Astrocyte (in vitro differentiated cells and primary cell): Measurements from ENCODE around the gene CLEC4G. TPM values are rescaled to one million over a fixed set of nuclear protein-coding genes. Genes with fewer than 3 reads are reported as not detected.

Experiments
- DNase-seq: peaks from one replicate; pipeline ENCODE4 v3.0.0-alpha.2; 2010; ENCODE audit warnings: low read depth
- FAIRE-seq: peaks from 2 replicates; lab custom pipeline; 2011; peaks lifted over from hg19 to GRCh38; lab: Jason Lieb, UNC
- H2AFZ ChIP-seq: 2 replicates; pipeline ENCODE4 v1.6.0; 2012; ENCODE audit warnings: low read depth, low read length, inconsistent platforms
- H3K27ac ChIP-seq: 2 replicates; pipeline ENCODE4 v1.5.1; 2011; ENCODE audit warnings: low read depth, low read length, inconsistent platforms
- H3K27me3 ChIP-seq: 2 replicates; pipeline ENCODE4 v1.6.0; 2011; ENCODE audit warnings: low read length, inconsistent platforms; ENCODE audit not compliant: insufficient read depth
- H3K36me3 ChIP-seq: 2 replicates; pipeline ENCODE4 v1.5.1; 2011; ENCODE audit warnings: low read length, inconsistent platforms; ENCODE audit not compliant: insufficient read depth
- H3K4me1 ChIP-seq: 2 replicates; pipeline ENCODE4 v1.5.1; 2011; ENCODE audit warnings: low read length, inconsistent platforms; ENCODE audit not compliant: insufficient read depth
- H3K4me2 ChIP-seq: 2 replicates; pipeline ENCODE4 v1.6.0; 2012; ENCODE audit warnings: low read length, inconsistent platforms
- H3K4me3 ChIP-seq: 2 replicates; pipeline ENCODE4 v1.5.1; 2011; ENCODE audit warnings: low read depth, mild to moderate bottlenecking, low read length, inconsistent platforms; ENCODE audit not compliant: insufficient read depth
- H3K79me2 ChIP-seq: 2 replicates; pipeline ENCODE4 v1.6.0; 2012; ENCODE audit warnings: mild to moderate bottlenecking, low read length, inconsistent platforms; ENCODE audit not compliant: insufficient read depth
- H3K9ac ChIP-seq: 2 replicates; pipeline ENCODE4 v1.6.0; 2012; ENCODE audit warnings: mild to moderate bottlenecking, low read length, inconsistent platforms
- H3K9me3 ChIP-seq: 2 replicates; pipeline ENCODE4 v1.5.1; 2012; ENCODE audit warnings: low read depth, mild to moderate bottlenecking, low read length, inconsistent platforms; ENCODE audit not compliant: insufficient read depth
- H4K20me1 ChIP-seq: 2 replicates; pipeline ENCODE4 v1.6.0; 2012; ENCODE audit warnings: low read length, inconsistent platforms; ENCODE audit not compliant: insufficient read depth
- H3K27ac Mint-ChIP-seq: one replicate; pipeline ENCODE4 v1.8.0; 2021; ENCODE audit warnings: mild to moderate bottlenecking, mixed read lengths; ENCODE audit not compliant: unreplicated experiment
- H3K27me3 Mint-ChIP-seq: one replicate; pipeline ENCODE4 v1.8.0; 2021; ENCODE audit warnings: low read depth, mixed read lengths; ENCODE audit not compliant: unreplicated experiment
- H3K36me3 Mint-ChIP-seq: one replicate; pipeline ENCODE4 v1.8.0; 2021; ENCODE audit warnings: low read depth, mixed read lengths; ENCODE audit not compliant: unreplicated experiment
- H3K4me1 Mint-ChIP-seq: one replicate; pipeline ENCODE4 v1.8.0; 2021; ENCODE audit warnings: low read depth, mixed read lengths; ENCODE audit not compliant: unreplicated experiment
- H3K4me3 Mint-ChIP-seq: one replicate; pipeline ENCODE4 v1.8.0; 2021; ENCODE audit warnings: mild to moderate bottlenecking, moderate library complexity, mixed read lengths; ENCODE audit not compliant: unreplicated experiment
- H3K9me3 Mint-ChIP-seq: one replicate; pipeline ENCODE4 v1.8.0; 2021; ENCODE audit warnings: mild to moderate bottlenecking, mixed read lengths; ENCODE audit not compliant: unreplicated experiment
- EZH2 ChIP-seq: IDR thresholded peaks from 2 replicates; pipeline ENCODE4 v1.6.1; 2012; ENCODE audit warnings: mild to moderate bottlenecking, low read length, inconsistent platforms; ENCODE audit not compliant: insufficient read depth
- total RNA-seq: library from RNA; stranded (reverse); gene quantifications from 2 replicates; pipeline ENCODE4 v1.2.1, GENCODE V29; 2021
- TF ChIP-seq, protein P1 (sequence below): IDR thresholded peaks from 2 replicates; pipeline ENCODE4 v1.5.1; 2011; ENCODE audit warnings: low read depth, mild to moderate bottlenecking, inconsistent platforms, low read length, moderate library complexity; ENCODE audit not compliant: insufficient read depth

CLEC4G gene
- total RNA-seq, 1 donor from 2014 or later, result not detected

DNA sequence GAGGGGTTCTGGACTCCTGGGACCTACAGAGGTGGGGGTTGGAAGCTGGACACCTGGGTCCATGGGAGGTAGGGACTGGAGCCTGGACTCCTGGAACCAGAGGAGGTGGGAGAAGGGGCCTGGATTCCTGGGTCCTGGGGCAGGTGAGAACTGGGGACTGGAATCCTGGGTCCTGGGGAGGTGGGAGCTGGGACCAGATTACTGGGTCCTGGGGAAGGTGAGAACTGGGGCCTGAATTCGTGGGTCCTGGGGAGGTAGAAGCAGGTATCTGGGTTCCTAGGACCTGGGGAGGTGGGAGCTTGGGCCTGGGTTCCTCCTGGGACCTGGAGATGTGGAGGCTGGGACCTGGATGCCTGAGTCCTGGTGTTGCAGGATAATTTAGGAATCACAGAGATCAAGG is 31.8 kb upstream of the CLEC4G start:
- H2AFZ ChIP-seq, result no peak overlapping the region
- TF ChIP-seq, protein P1, sequence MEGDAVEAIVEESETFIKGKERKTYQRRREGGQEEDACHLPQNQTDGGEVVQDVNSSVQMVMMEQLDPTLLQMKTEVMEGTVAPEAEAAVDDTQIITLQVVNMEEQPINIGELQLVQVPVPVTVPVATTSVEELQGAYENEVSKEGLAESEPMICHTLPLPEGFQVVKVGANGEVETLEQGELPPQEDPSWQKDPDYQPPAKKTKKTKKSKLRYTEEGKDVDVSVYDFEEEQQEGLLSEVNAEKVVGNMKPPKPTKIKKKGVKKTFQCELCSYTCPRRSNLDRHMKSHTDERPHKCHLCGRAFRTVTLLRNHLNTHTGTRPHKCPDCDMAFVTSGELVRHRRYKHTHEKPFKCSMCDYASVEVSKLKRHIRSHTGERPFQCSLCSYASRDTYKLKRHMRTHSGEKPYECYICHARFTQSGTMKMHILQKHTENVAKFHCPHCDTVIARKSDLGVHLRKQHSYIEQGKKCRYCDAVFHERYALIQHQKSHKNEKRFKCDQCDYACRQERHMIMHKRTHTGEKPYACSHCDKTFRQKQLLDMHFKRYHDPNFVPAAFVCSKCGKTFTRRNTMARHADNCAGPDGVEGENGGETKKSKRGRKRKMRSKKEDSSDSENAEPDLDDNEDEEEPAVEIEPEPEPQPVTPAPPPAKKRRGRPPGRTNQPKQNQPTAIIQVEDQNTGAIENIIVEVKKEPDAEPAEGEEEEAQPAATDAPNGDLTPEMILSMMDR, result no peak
- no peak for TF ChIP-seq EZH2
- no peaks in the 10 kb centered on the region for H3K4me1 ChIP-seq
- no peak for DNase-seq
- H4K20me1 ChIP-seq, result no peaks in the 10 kb centered on the region
- no peaks in the 10 kb centered on the region for H3K36me3 ChIP-seq
- H3K36me3 Mint-ChIP-seq, result peaks cover 2% of the 10 kb centered on the region
- H3K27me3 Mint-ChIP-seq, result peaks cover 46% of the 10 kb centered on the region
- H3K9me3 ChIP-seq, result no peaks in the 10 kb centered on the region
- H3K27me3 ChIP-seq, result no peaks in the 10 kb centered on the region
- H3K9ac ChIP-seq, result no peak overlapping the region
- FAIRE-seq, result no peak
- H3K4me2 ChIP-seq, result no peak overlapping the region
- H3K27ac ChIP-seq, result no peak overlapping the region
- H3K9me3 Mint-ChIP-seq, result peaks cover 20% of the 10 kb centered on the region
- H3K27ac Mint-ChIP-seq, result no peak overlapping the region
- no peaks in the 10 kb centered on the region for H3K4me1 Mint-ChIP-seq
- no peaks in the 10 kb centered on the region for H3K79me2 ChIP-seq
- no peak overlapping the region for H3K4me3 Mint-ChIP-seq
- H3K4me3 ChIP-seq, result no peak overlapping the region

- H3K4me3 ChIP-seq, result no peak within 1 kb of the TSS
- H3K27me3 Mint-ChIP-seq, result peaks cover 37% of the 10 kb centered on the region
- no peaks in the 10 kb centered on the region for H3K36me3 ChIP-seq
- H3K9me3 ChIP-seq, result no peaks in the 10 kb centered on the region
- H3K4me1 ChIP-seq, result no peaks in the 10 kb centered on the region
- no peak for FAIRE-seq
- no peak for DNase-seq
- no peak within 1 kb of the TSS for H3K27ac ChIP-seq
- H3K4me2 ChIP-seq, result no peak within 1 kb of the TSS
- no peak within 1 kb of the TSS for H3K27ac Mint-ChIP-seq
- no peak within 1 kb of the TSS for H2AFZ ChIP-seq
- H3K79me2 ChIP-seq, result no peaks in the 10 kb centered on the region
- H3K36me3 Mint-ChIP-seq, result peaks cover 2% of the 10 kb centered on the region
- H3K9me3 Mint-ChIP-seq, result peaks cover 27% of the 10 kb centered on the region
- no peak within 1 kb of the TSS for H3K4me3 Mint-ChIP-seq
- no peaks in the 10 kb centered on the region for H3K27me3 ChIP-seq
- H3K9ac ChIP-seq, result no peak within 1 kb of the TSS
- no peak for TF ChIP-seq EZH2
- TF ChIP-seq, protein P1, result no peak
- H3K4me1 Mint-ChIP-seq, result no peaks in the 10 kb centered on the region
- no peaks in the 10 kb centered on the region for H4K20me1 ChIP-seq
Observed at GRCh38 chr19:7762719-7763293, 30.9 kb upstream of the CLEC4G start, which contains the start of gene CLEC4M. Gene CLEC4M, plus strand, starts transcription at chr19:7763243. Its CDS starts 24 bp downstream, at chr19:7763267.

DNA sequence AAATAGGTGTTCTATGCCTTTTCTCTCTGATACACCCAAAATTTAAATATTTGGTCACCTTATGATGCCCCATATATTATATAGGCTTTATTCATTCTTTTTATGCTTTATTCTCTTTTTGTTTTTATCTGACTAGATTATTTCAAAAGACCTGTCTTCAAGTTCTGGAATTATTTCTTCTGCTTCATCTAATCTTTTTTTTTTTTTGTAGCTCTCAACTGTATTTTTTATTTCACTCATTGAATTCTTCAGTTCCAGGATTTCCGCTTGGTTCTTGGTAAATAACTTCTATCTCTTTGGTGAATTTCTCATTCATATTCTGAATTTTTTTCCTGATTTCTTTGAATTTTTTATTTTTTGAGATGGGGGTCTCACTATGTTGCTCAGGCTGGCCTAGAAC is 27.2 kb upstream of the CLEC4G start:
- no peaks in the 10 kb centered on the region for H3K9me3 ChIP-seq
- FAIRE-seq (no peak), DNase-seq (no peak)
- H3K9me3 Mint-ChIP-seq, result peaks cover 43% of the 10 kb centered on the region
- H3K9ac ChIP-seq, result no peak overlapping the region
- no peak overlapping the region for H3K27ac ChIP-seq
- H3K4me3 Mint-ChIP-seq, result no peak overlapping the region
- H3K27ac Mint-ChIP-seq, result no peak overlapping the region
- no peaks in the 10 kb centered on the region for H3K36me3 ChIP-seq
- no peaks in the 10 kb centered on the region for H3K4me1 Mint-ChIP-seq
- H2AFZ ChIP-seq, result no peak overlapping the region
- H3K27me3 ChIP-seq, result no peaks in the 10 kb centered on the region
- H4K20me1 ChIP-seq, result no peaks in the 10 kb centered on the region
- TF ChIP-seq EZH2, result no peak
- TF ChIP-seq, protein P1, result no peak
- H3K4me2 ChIP-seq, result no peak overlapping the region
- H3K27me3 Mint-ChIP-seq, result peaks cover 18% of the 10 kb centered on the region
- H3K4me3 ChIP-seq, result no peak overlapping the region
- peaks cover 5% of the 10 kb centered on the region for H3K36me3 Mint-ChIP-seq
- H3K4me1 ChIP-seq, result no peaks in the 10 kb centered on the region
- no peaks in the 10 kb centered on the region for H3K79me2 ChIP-seq
